ENCODE data around the gene GPHN. TPM values are rescaled to one million over a fixed set of nuclear protein-coding genes. Genes with fewer than 3 reads are reported as not detected.

GPHN gene
- total and polyA plus RNA-seq, 2 donors (not counting 3 experiments of a cell fraction or from before 2014, with no cell fraction given), result 5.1 to 23.2 TPM

DNA sequence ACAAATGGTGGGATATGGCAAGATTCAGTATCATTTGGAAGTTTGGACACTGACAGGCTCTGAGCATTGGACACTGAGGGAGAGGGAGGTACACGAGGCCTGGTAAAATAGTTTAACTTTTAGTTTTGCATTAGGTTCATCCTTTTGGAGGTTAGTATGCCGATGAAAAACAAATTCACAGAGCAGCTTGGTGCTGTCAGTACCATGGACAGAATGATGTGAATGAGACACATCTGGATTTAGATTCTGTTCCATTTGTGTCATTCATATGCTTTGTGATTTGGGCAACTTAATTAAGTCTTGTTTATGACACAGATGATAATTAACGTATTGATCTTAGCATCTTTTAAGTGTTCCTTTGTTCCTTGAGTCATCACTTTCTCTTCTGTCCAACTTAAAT is 33.7 kb downstream of the GPHN start:
- Histone ChIP-seq H3K9me1 (replicated peaks; ENCODE audit: control insufficient read depth, extremely low read depth, insufficient read depth, low read length) (no peaks in the 10 kb centered on the region), H3K9ac (replicated peaks; ENCODE audit: extremely low read depth, insufficient read depth, low read length) (no peak overlapping the region), H3K27ac (ENCODE audit: insufficient read depth, low read depth, low read length) (no peak overlapping the region), H3K27me3 (ENCODE audit: control insufficient read depth in 2 of 2, insufficient read depth in 2 of 2, low read length in 2 of 2) (no peaks in the 10 kb centered on the region), H3K9me3 (replicated peaks; ENCODE audit: control insufficient read depth, insufficient read depth, low read length) (no peaks in the 10 kb centered on the region), H3K4me3 (replicated peaks in 1 of 3; ENCODE audit: insufficient read depth in 1 of 3, low read depth in 1 of 3, low read length in 3 of 3) (no peak overlapping the region), H2AFZ (ENCODE audit: low read depth, low read length) (no peak overlapping the region), H3K4me1 (ENCODE audit: control insufficient read depth, extremely low read depth, insufficient read depth, low read length) (no peaks in the 10 kb centered on the region), H3K36me3 (ENCODE audit: control insufficient read depth in 2 of 2, extremely low read depth in 1 of 2, insufficient read depth in 2 of 2, low read length in 2 of 2) (no peaks in the 10 kb centered on the region), H3K79me2 (ENCODE audit: control insufficient read depth, insufficient read depth, low read length) (no peaks in the 10 kb centered on the region), H4K20me1 (replicated peaks; ENCODE audit: control insufficient read depth, extremely low read depth, insufficient read depth, low read length) (no peaks in the 10 kb centered on the region), H3K4me2 (ENCODE audit: insufficient read depth, low read length) (no peak overlapping the region)
- intact Hi-C loops (cut with micrococcal nuclease) (no loop called here), dilution Hi-C loops (cut with MboI; ENCODE audit: extremely low pct_ligation_motif_present, low sequenced_read_pairs) (no loop called here)
- ChIA-PET POLR2A (no interaction called here), CTCF (no interaction called here)
- BruUV-seq (replicated peaks), result no TSS peak
- FAIRE-seq (no peak), DNase-seq (ENCODE audit: low read depth, low spot score) (no peak)
- TF ChIP-seq POLR2A (IDR thresholded peaks at IDR 0.05; ENCODE audit: low read depth, low read length) (no peak), JUN (IDR thresholded peaks at IDR 0.05; ENCODE audit: borderline replicate concordance, insufficient read depth, insufficient read length, low read depth) (no peak), GATA2 (IDR thresholded peaks at IDR 0.05; ENCODE audit: insufficient read depth, insufficient read length, low read depth, low read length) (no peak), MYC (IDR thresholded peaks at IDR 0.05; ENCODE audit: low read depth, low read length) (no peak), POLR2AphosphoS5 (IDR thresholded peaks at IDR 0.05; ENCODE audit: insufficient read depth, low read depth, low read length) (no peak), FOS (IDR thresholded peaks at IDR 0.05; ENCODE audit: borderline replicate concordance, insufficient read depth, low read length) (no peak), EZH2 (IDR thresholded peaks at IDR 0.05; ENCODE audit: borderline replicate concordance, low read depth, low read length, severe bottlenecking) (no peak)
- TF ChIP-seq, protein P1, sequence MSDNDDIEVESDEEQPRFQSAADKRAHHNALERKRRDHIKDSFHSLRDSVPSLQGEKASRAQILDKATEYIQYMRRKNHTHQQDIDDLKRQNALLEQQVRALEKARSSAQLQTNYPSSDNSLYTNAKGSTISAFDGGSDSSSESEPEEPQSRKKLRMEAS (IDR thresholded peaks at IDR 0.05; ENCODE audit: insufficient read depth, insufficient read length), result no peak
- TF ChIP-seq, protein P2, sequence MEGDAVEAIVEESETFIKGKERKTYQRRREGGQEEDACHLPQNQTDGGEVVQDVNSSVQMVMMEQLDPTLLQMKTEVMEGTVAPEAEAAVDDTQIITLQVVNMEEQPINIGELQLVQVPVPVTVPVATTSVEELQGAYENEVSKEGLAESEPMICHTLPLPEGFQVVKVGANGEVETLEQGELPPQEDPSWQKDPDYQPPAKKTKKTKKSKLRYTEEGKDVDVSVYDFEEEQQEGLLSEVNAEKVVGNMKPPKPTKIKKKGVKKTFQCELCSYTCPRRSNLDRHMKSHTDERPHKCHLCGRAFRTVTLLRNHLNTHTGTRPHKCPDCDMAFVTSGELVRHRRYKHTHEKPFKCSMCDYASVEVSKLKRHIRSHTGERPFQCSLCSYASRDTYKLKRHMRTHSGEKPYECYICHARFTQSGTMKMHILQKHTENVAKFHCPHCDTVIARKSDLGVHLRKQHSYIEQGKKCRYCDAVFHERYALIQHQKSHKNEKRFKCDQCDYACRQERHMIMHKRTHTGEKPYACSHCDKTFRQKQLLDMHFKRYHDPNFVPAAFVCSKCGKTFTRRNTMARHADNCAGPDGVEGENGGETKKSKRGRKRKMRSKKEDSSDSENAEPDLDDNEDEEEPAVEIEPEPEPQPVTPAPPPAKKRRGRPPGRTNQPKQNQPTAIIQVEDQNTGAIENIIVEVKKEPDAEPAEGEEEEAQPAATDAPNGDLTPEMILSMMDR (IDR thresholded peaks at IDR 0.05; ENCODE audit: extremely low read depth in 1 of 2, insufficient read depth in 1 of 2, low read depth in 1 of 2, low read length in 2 of 2), result no peak
